ENCODE measurements around the gene IFT74. TPM values are rescaled to one million over a fixed set of nuclear protein-coding genes. Genes with fewer than 3 reads are reported as not detected.
A peak's percentile ranks its signal among the peaks of the same experiment; 100 is the strongest.

Gene IFT74
- total RNA-seq, 1 donor from 2014 or later, result 22.1 TPM

DNA sequence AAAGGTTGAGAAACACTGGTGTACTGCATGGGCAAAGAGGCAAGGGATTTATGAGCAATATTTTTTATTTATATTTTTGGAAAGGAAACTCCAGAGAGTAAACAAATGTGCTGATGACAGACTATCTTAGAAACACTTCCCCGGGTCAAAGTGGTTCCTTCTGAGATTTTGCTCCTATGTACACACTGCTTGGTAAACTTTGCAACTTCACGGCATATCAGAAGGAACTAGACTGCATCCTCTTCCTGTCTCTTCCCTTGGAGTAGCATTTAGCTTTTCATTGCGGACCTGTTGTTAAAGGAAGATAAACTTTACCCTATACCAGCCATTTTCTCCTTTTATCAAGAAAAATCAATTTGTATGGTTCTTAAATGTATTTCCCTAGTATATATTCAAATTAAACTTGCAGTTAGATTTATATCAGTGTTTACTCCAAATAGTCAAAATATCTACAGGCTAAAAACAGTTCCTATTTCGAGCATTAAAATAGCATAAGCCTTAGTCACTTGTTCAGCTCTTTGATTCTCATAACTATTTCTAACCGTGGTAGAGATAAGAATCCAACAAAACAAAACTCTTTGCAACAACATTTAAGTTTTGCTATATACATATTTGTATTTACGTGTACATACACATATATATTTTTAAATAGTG lies 97.3 kb downstream of the IFT74 start:
- Mint-ChIP-seq H3K4me1 (no peaks in the 10 kb centered on the region), H3K9me3 (no peaks in the 10 kb centered on the region), H3K4me3 (no peak overlapping the region), H3K27me3 (ENCODE audit: low read depth) (no peaks in the 10 kb centered on the region), H3K36me3 (peaks cover 14% of the 10 kb centered on the region), H3K27ac (no peak overlapping the region)
- TF ChIP-seq, protein P1, sequence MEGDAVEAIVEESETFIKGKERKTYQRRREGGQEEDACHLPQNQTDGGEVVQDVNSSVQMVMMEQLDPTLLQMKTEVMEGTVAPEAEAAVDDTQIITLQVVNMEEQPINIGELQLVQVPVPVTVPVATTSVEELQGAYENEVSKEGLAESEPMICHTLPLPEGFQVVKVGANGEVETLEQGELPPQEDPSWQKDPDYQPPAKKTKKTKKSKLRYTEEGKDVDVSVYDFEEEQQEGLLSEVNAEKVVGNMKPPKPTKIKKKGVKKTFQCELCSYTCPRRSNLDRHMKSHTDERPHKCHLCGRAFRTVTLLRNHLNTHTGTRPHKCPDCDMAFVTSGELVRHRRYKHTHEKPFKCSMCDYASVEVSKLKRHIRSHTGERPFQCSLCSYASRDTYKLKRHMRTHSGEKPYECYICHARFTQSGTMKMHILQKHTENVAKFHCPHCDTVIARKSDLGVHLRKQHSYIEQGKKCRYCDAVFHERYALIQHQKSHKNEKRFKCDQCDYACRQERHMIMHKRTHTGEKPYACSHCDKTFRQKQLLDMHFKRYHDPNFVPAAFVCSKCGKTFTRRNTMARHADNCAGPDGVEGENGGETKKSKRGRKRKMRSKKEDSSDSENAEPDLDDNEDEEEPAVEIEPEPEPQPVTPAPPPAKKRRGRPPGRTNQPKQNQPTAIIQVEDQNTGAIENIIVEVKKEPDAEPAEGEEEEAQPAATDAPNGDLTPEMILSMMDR (IDR thresholded peaks at IDR 0.05; ENCODE audit: unreplicated experiment), result no peak
- no peak for DNase-seq (ENCODE audit: low spot score in 2 of 2, unreplicated experiment in 2 of 2)

DNA sequence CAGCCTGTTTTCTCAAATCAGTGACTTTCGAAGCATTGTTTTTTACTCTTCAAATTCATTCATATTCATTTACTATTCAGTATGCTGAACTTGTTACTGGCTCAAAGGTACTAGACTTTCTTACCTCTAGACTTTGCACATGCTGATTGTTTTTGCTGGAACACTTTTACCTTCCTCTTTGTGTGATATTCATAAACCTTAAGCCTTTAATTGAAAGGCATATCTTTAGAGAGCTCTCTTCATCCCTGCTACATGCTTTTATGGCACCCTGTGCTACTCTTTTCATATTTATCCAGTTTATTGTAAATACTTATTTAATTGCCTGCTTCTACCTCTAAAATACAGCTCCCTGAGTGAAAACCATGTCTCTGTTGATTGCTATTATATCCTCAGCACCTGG lies 97.9 kb downstream of the IFT74 start:
- no peaks in the 10 kb centered on the region for H3K9me3 Mint-ChIP-seq
- no peaks in the 10 kb centered on the region for H3K4me1 Mint-ChIP-seq
- peak overlapping the region; percentile 7 for H3K27ac Mint-ChIP-seq
- peaks cover 14% of the 10 kb centered on the region for H3K36me3 Mint-ChIP-seq
- DNase-seq (ENCODE audit: low spot score in 2 of 2, unreplicated experiment in 2 of 2), result no peak
- H3K4me3 Mint-ChIP-seq, result no peak overlapping the region
- no peaks in the 10 kb centered on the region for H3K27me3 Mint-ChIP-seq (ENCODE audit: low read depth)
- TF ChIP-seq, protein P1 (IDR thresholded peaks at IDR 0.05; ENCODE audit: unreplicated experiment), result no peak

DNA sequence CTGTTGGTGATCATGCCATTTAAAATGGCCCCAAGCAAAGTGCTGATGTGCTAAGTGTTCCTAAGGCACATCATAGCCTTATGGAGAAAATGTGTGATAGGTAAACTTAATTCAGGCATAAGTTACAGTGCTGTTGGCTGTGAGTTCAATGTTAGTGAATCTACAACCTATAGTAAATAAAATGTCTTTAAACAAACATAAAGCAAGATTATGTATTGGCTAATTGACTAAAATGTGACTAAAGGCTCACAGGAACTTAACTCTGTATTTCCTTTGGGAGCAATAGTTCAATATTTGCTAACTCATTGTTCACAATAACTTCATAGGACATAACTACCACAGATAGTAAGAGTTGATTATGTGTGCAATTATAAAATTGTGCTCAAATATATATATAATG lies 98.6 kb downstream of the IFT74 start:
- Mint-ChIP-seq H3K9me3 (no peaks in the 10 kb centered on the region), H3K27me3 (ENCODE audit: low read depth) (no peaks in the 10 kb centered on the region), H3K4me3 (no peak overlapping the region), H3K27ac (no peak overlapping the region), H3K36me3 (peaks cover 10% of the 10 kb centered on the region), H3K4me1 (peaks cover 2% of the 10 kb centered on the region)
- no peak for DNase-seq (ENCODE audit: low spot score in 2 of 2, unreplicated experiment in 2 of 2)
- TF ChIP-seq, protein P1 (IDR thresholded peaks at IDR 0.05; ENCODE audit: unreplicated experiment), result no peak

DNA sequence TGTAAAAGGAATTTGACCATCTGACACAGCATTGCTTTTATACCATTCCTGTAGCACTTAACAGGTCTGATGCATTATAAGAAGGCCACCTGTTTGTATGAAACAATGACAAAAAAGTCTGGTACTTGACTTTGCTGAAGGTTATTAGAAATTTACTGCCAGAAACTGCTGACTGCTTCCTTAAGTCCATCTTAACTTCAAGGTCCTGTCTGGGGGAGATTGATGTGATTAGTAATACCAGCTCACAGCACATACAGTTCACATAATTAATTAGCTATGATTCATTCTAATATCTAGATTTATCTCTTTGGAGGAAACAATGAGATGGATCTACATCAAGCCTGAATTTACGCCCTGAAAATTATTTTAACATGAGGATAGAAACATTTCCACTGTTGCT lies 103.2 kb downstream of the IFT74 start:
- Mint-ChIP-seq H3K27me3 (ENCODE audit: low read depth) (no peaks in the 10 kb centered on the region), H3K4me3 (no peak overlapping the region), H3K9me3 (no peaks in the 10 kb centered on the region), H3K27ac (no peak overlapping the region), H3K36me3 (peaks cover 8% of the 10 kb centered on the region), H3K4me1 (peaks cover 2% of the 10 kb centered on the region)
- TF ChIP-seq, protein P1 (IDR thresholded peaks at IDR 0.05; ENCODE audit: unreplicated experiment), result no peak
- no peak for DNase-seq (ENCODE audit: low spot score in 2 of 2, unreplicated experiment in 2 of 2)

DNA sequence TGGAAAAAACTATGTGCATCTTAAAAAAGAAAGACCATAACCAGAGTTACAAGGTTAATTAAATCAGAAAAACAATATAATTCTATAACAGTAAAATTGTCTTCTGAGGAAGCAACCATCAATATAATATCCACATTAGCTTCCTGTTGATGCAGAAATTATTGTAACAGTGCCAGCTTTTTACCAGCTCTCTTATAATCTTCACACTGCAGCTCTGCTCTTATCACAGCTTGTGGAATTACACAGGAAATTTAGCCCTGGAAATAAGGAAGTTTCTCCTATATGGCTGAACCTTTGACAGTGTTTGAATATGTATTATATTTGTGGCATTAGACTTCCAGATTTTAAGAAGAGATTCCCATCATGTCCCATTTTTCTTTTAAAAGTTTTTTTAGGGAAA lies 103.7 kb downstream of the IFT74 start:
- Mint-ChIP-seq H3K27ac (no peak overlapping the region), H3K27me3 (ENCODE audit: low read depth) (no peaks in the 10 kb centered on the region), H3K4me1 (peaks cover 2% of the 10 kb centered on the region), H3K36me3 (peaks cover 8% of the 10 kb centered on the region), H3K4me3 (no peak overlapping the region), H3K9me3 (no peaks in the 10 kb centered on the region)
- TF ChIP-seq, protein P1 (IDR thresholded peaks at IDR 0.05; ENCODE audit: unreplicated experiment), result no peak
- DNase-seq (ENCODE audit: low spot score in 2 of 2, unreplicated experiment in 2 of 2), result no peak

DNA sequence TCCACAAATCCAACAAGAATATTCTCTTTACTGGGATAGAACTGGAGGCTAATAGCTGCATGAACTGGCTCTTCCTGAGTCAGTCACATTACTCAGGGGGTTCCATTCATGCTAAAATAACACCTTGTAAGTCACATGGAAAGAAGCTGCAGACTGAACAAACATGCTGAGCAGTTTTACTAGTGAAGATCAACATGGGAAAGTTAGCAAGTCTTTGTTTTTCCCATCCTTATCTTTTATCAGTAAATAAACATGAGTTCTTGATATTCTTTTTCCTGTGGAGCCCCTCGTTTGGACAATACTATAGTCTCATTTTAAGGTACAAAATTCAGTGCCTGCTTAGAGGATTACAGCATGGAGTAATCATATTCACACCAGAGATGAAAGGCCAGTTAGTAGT lies 109.1 kb downstream of the IFT74 start:
- no peak for DNase-seq (ENCODE audit: low spot score in 2 of 2, unreplicated experiment in 2 of 2)
- TF ChIP-seq, protein P1 (IDR thresholded peaks at IDR 0.05; ENCODE audit: unreplicated experiment), result no peak
- no peaks in the 10 kb centered on the region for H3K27me3 Mint-ChIP-seq (ENCODE audit: low read depth)
- H3K9me3 Mint-ChIP-seq, result peaks cover 5% of the 10 kb centered on the region
- H3K36me3 Mint-ChIP-seq, result peaks cover 8% of the 10 kb centered on the region
- no peak overlapping the region for H3K27ac Mint-ChIP-seq
- H3K4me1 Mint-ChIP-seq, result no peaks in the 10 kb centered on the region
- no peak overlapping the region for H3K4me3 Mint-ChIP-seq
